ENCODE results near the gene CBARP.
"Not testable (repeated sequence)": the region's sequence is repeated elsewhere in the genome, so short reads cannot be mapped to it uniquely, and the experiment has no call there.

Gene CBARP

GRCh38 chr19:1206864-1207450 is 30.8 kb downstream of the CBARP start:
- no peak for DNase-seq

- DNase-seq: no peak
These were observed 31.5 kb downstream of the CBARP start for GRCh38 chr19:1206150-1206863.

DNA sequence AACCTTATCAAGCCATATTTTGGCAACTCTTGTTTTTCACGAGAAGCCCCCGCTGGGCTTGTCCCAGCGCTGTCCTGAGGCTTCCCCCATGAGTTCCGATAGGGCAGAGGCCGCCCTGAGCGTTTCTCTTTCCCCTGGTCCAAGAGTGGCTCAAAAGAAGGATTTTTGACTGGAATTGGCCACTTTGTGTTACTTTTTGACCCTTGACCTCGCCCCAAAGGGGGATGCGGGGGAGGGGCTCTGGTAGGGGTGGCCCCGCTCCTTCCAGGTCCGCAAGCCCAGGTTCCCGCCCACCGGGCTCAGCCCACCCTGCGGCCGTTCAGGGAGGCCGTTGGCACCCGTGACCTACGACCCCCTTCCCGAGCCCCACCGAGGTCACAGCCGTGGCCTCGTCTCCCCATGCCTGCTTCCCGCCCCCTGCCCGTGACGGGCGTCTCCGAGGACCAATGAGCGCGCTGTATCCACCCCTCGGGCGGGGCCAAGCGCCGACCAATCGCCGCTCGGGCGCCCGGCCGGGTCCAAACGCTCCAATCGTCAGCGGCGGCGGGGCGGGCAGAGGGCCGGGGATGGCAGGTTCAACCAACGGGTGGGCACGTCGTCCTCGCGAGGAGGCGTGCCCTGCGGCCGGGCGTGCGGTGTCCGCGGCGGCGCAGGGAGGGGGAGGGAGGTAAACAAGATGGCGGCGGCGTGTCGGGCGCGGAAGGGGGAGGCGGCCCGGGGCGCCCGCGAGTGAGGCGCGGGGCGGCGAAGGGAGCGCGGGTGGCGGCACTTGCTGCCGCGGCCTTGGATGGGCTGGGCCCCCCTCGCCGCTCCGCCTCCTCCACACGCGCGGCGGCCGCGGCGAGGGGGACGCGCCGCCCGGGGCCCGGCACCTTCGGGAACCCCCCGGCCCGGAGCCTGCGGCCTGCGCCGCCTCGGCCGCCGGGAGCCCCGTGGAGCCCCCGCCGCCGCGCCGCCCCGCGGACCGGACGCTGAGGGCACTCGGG is 32.4 kb downstream of the CBARP start, which contains the start of gene STK11:
STK11 (plus strand) TSS at position 665 of the 986 bp plus-strand sequence. CDS start 1,136 bp downstream, outside the sequence.
- DNase-seq: peak; percentile 100

DNA sequence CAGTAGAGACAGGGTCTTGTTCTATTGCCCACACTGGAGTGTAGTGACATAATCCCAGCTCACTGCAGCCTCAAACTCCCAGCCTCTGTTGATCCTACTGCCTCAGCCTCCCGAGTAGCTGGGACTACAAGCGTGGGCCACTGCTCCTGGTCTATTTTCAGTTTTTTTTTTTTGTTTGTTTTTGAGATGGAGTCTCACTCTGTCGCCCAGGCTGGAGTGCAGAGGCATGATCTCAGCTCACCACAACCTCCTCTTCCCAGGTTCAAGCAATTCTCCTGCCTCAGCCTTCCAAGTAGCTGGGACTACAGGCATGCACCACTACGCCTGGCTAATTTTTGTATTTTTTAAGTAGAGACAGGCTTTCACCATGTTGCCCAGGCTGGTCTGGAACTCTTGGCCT is 37.2 kb downstream of the CBARP start:
- not testable (repeated sequence) for DNase-seq

DNA sequence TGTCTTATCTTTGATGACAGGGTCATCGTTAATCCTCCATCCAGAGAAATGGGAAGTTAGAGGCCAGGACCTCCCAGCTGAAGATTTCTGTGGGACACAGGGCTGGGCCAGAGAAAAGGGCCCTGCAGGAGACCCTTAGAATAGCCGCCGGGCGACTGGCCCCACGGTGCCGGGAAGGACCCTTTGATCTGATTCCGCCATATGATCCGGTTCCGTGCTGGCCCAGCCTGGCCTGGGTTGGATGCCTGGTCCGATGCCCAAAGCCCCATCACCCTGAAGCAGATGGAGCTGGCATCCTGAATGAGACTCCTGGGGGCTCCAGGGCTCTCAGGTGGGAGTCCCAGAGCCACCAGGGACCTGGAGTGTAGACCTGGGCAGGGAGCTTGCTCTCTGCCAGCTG is 38.3 kb downstream of the CBARP start:
- DNase-seq: no peak

DNA sequence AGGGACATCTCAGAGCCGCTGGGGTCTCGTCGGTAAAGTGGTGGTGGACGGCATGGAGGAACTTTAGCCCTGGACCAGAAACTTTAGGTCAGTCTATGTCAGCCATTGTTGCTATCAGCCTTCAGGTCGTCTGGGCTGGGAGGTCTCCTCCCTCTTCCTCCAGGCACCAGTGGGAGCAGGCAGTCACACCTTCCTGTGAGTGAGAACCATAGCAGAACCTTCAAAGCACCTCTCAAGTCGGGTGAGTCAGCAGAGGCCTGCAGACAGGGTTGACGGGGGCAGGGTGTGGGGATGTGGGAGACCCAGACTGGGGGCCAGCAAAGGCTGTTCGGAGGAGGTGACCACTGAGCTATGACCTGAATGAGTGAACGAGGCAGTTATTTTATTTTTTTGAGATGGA is 48.4 kb downstream of the CBARP start:
- DNase-seq: no peak

DNA sequence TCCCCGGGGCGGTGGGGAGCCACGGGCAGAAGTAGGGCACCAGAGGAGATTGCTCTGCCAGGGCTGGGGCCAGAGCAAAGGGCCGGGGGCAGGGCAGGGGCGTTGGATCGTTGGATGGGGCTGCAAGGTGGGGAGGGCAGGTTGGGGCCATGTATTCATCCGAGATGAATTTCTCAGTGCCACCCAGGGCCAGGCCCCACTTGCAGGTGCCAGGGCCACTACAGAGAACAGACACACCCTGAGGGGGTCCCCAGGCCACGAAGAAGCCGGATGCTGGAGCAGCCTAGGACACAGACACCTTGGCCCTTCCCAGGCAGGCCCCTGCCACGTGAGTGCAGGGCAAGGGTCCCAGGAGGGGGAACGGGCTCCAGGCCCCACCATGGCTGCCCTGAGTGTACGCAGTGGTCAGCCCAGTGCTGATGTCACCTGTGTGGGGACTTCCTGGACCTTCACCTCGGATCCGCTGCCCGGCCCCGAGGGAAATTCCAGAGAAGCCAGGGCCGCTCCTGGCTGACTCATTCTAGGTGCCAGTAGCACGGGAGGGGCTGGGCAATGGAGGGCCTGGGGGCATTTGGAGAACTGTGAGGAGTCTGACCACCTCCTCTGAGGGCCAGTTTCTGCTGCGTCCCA is 54.1 kb downstream of the CBARP start:
- no peak for DNase-seq

DNA sequence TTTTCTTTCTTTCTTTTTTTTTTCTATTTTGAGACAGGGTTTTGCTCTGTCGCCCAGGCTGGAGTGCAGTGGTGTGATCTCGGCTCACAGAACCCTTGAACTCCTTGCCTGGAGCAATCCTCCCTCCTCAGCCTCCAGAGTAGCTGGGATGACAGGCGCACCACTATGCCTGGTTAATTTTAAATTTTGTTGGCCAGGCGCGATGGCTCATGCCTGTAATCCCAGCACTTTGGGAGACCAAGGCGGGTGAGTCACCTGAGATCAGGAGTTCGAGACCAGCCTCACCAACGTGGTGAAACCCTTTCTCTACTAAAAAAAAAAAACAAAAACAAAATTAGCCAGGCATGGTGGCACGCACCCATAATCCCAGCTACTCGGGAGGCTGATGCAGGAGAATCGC is 55.1 kb downstream of the CBARP start:
- DNase-seq: no peak

DNA sequence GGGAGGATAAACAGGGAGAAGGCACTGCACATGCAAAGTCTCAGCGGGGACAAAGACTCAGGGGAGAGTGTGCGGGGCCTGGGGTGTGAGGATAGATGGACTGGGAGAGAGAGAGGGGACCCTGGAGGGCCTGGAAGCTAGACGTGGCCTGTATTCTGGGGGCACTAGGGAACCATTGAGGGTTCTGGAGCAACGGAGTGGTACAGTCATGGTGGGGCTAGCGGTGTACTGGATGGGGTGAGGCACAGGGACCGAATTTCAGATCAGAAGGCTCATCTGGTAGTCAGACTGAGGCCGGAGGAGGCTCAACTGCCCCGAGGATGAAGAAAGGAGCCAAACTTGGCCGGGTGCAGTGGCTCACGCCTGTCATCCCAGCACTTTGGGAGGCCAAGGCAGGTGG is 55.7 kb downstream of the CBARP start:
- DNase-seq: no peak

DNA sequence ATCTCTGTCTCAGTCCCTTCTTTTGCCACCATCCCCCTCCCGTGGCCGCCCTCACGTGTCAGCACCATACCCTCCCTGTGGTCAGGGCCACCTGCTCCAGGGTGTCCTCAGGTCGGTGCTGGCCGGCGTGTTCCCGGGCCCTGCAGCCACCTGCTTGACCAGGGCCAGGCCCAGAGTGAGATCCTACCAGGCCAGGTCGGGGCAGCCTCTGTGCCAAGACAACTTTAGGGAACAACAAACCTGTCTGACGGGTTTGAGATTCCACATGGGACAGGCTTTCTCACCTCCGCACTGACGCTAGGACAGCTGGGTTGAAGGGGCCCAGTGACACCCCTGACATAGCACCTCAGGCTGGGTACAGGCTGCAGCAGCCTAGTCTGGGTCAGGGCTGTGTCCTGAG is 56.2 kb downstream of the CBARP start:
- no peak for DNase-seq
